Measurements from ENCODE around the gene FETUB. TPM values are rescaled to one million over a fixed set of nuclear protein-coding genes. Genes with fewer than 3 reads are reported as not detected.

FETUB gene
- total RNA-seq, 2 experiments from 2014 or later = not detected

GRCh38 chr3:186609247-186609868 is 30.8 kb upstream of the FETUB start:
- Histone ChIP-seq H3K27me3 (ENCODE audit: control insufficient read depth in 1 of 2, insufficient read depth in 2 of 2, low read length in 2 of 2) (no peaks in the 10 kb centered on the region), H3K4me3 (ENCODE audit: low read length) (no peak overlapping the region), H3K27ac (ENCODE audit: low read depth in 1 of 2, low read length in 2 of 2) (no peak overlapping the region), H3K4me1 (ENCODE audit: insufficient read depth, low read length) (peaks cover 3% of the 10 kb centered on the region), H3K36me3 (ENCODE audit: insufficient read depth, low read length) (no peaks in the 10 kb centered on the region), H3K9me3 (ENCODE audit: control insufficient read depth in 1 of 2, insufficient read depth in 1 of 2, low read length in 2 of 2) (no peaks in the 10 kb centered on the region)
- intact Hi-C loops (cut with DNase I, micrococcal nuclease) = no loop called here
- no peak overlapping the region for H3K27ac Mint-ChIP-seq
- no peak for TF ChIP-seq CTCF (IDR thresholded peaks at IDR 0.05)
- ATAC-seq (ENCODE audit: poor library complexity) = no peak
- H3K36me3 Mint-ChIP-seq (ENCODE audit: low read depth) = no peaks in the 10 kb centered on the region
- H3K4me1 Mint-ChIP-seq (ENCODE audit: low read depth) = peaks cover 2% of the 10 kb centered on the region
- H3K27me3 Mint-ChIP-seq = no peaks in the 10 kb centered on the region
- ChIA-PET CTCF (interaction anchor here (1.1 to 1.2 kb wide), 2 partner anchors 14 to 19 kb away, joined by 4 to 7 read pairs; no protein-coding TSS in a partner anchor), POLR2A (no interaction called here)
- no peak for DNase-seq
- no peaks in the 10 kb centered on the region for H3K9me3 Mint-ChIP-seq
- H3K4me3 Mint-ChIP-seq = no peak overlapping the region

GRCh38 chr3:186612065-186612464 is 28.1 kb upstream of the FETUB start:
- H3K4me3 Mint-ChIP-seq = no peak overlapping the region

More at GRCh38 chr3:186612065-186612464, 28.1 kb upstream of the FETUB start:
- Histone ChIP-seq H3K4me3 (ENCODE audit: low read length) (no peak overlapping the region), H3K27ac (ENCODE audit: low read depth in 1 of 2, low read length in 2 of 2) (no peak overlapping the region), H3K9me3 (ENCODE audit: control insufficient read depth in 1 of 2, insufficient read depth in 1 of 2, low read length in 2 of 2) (no peaks in the 10 kb centered on the region), H3K27me3 (ENCODE audit: control insufficient read depth in 1 of 2, insufficient read depth in 2 of 2, low read length in 2 of 2) (no peaks in the 10 kb centered on the region), H3K4me1 (ENCODE audit: insufficient read depth, low read length) (peaks cover 13% of the 10 kb centered on the region), H3K36me3 (ENCODE audit: insufficient read depth, low read length) (no peaks in the 10 kb centered on the region)
- TF ChIP-seq CTCF (IDR thresholded peaks at IDR 0.05) = no peak
- no peaks in the 10 kb centered on the region for H3K9me3 Mint-ChIP-seq
- intact Hi-C loops (cut with DNase I, micrococcal nuclease) = loop anchor here in 1 of 2 experiments (1.0 kb wide), 1 partner anchor 212 kb away; no protein-coding TSS in a partner anchor
- peaks cover 8% of the 10 kb centered on the region for H3K27me3 Mint-ChIP-seq
- H3K4me1 Mint-ChIP-seq (ENCODE audit: low read depth) = peaks cover 15% of the 10 kb centered on the region
- POLR2A ChIA-PET = interaction anchor here (1.5 kb wide), 1 partner anchor 171 kb away, joined by 4 read pairs; the partner anchor contains the start of gene EIF4A2
- no peak for ATAC-seq (ENCODE audit: poor library complexity)
- CTCF ChIA-PET = no interaction called here
- DNase-seq = no peak
- no peak overlapping the region for H3K27ac Mint-ChIP-seq
- no peaks in the 10 kb centered on the region for H3K36me3 Mint-ChIP-seq (ENCODE audit: low read depth)

Data from CD4-positive, alpha-beta T cell (primary cell).